GM13977 (cell line): Measurements from ENCODE around the gene GCSAML.

Experiments used
- DNase-seq: peaks from one replicate; pipeline ENCODE4 v3.0.0; 2012; ENCODE audit warnings: low spot score
- in situ Hi-C: fragments of 300-500 bp; cut with MboI; formaldehyde crosslinking; loops from one replicate; pipeline ENCODE4 v1.12.0; 2022; ENCODE audit warnings: low sequenced_read_pairs, low pct_unique_long_range_greater_than_20kb, mixed read lengths, inconsistent platforms; ENCODE audit not compliant: unreplicated experiment
- TF ChIP-seq, protein P1 (sequence below): IDR thresholded peaks from 2 replicates; pipeline ENCODE4 v1.5.1; 2012; ENCODE audit warnings: mild to moderate bottlenecking, control low read depth; ENCODE audit not compliant: insufficient read depth; ENCODE audit errors: extremely low read depth, missing control alignments

The GCSAML gene

DNA sequence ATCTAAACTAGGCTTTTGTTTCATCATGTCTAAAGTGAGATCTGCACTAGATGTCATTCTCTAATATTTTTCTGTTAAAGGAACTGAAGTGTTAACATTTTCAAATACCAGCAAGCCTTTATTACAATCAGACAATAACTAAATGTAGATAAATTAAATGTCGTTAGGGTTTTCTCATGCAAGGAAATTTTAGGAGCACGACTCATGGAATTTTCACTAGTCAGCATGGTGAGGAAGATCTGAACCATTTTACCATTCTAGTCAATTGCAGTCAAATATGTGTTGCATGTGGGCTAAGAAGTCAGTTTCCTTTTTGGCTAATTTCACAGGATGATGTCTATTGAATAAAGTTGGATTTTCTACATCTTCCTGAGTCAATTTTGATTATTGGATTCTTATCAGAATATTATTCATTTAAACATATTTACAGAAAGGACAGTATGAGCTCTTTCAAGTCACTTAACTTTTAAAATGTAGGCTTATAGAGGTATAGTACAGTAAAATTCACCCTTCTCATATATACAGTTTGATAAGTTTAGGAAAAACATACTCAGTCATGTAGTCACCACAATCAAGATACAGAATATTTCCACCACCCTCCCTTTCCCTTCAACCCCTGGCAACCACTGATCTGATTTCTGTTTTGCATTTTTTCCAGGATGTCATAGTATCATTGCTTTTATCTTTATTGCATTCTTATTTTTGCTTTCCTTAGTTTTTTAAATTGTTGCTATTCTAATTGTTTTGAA, 9.2 kb downstream of the GCSAML start:
- in situ Hi-C loops: no loop called here
- DNase-seq: no peak
- TF ChIP-seq, protein P1, sequence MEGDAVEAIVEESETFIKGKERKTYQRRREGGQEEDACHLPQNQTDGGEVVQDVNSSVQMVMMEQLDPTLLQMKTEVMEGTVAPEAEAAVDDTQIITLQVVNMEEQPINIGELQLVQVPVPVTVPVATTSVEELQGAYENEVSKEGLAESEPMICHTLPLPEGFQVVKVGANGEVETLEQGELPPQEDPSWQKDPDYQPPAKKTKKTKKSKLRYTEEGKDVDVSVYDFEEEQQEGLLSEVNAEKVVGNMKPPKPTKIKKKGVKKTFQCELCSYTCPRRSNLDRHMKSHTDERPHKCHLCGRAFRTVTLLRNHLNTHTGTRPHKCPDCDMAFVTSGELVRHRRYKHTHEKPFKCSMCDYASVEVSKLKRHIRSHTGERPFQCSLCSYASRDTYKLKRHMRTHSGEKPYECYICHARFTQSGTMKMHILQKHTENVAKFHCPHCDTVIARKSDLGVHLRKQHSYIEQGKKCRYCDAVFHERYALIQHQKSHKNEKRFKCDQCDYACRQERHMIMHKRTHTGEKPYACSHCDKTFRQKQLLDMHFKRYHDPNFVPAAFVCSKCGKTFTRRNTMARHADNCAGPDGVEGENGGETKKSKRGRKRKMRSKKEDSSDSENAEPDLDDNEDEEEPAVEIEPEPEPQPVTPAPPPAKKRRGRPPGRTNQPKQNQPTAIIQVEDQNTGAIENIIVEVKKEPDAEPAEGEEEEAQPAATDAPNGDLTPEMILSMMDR: no peak

GRCh38 chr1:247561711-247562110, 12.8 kb downstream of the GCSAML start:
- TF ChIP-seq, protein P1: no peak
- in situ Hi-C loops: no loop called here

GRCh38 chr1:247562198-247562597, 13.3 kb downstream of the GCSAML start:
- in situ Hi-C loops: no loop called here
- TF ChIP-seq, protein P1: no peak
- DNase-seq: no peak

More at GRCh38 chr1:247561711-247562110, 12.8 kb downstream of the GCSAML start:
- DNase-seq: no peak

DNA sequence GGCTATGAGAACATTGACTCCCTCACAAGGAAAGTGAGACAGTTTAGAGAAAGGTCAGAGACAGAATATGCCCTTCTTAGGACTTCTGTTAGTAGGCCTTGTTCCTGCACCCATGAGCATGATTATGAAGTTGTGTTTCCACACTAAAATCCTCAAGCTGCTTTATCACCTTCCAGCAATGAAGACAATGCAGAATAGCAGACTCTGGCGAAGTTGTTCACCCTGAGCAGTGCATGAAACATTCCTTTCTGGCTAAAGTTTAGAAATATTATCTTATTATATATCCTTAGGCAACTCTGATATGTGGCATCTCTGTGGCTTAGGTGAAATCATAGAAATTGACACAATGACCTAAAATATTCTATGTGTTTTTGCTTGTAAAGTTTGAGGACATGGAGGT, 25.3 kb downstream of the GCSAML start:
- in situ Hi-C loops: no loop called here
- no peak for DNase-seq

GRCh38 chr1:247574664-247575063, 25.7 kb downstream of the GCSAML start:
- DNase-seq: no peak
- in situ Hi-C loops: no loop called here
- TF ChIP-seq, protein P1: no peak

More for the DNA sequence above, 25.3 kb downstream of the GCSAML start:
- TF ChIP-seq, protein P1: no peak

- in situ Hi-C loops: no loop called here
- TF ChIP-seq, protein P1: peak; percentile 49
- DNase-seq: peak; percentile 22
These were observed 27.6 kb downstream of the GCSAML start for GRCh38 chr1:247576514-247576913.
